HCT116 (cell line): Measurements from ENCODE around the gene STH. TPM values are rescaled to one million over a fixed set of nuclear protein-coding genes. Genes with fewer than 3 reads are reported as not detected.

ENCODE experiments used
- ATAC-seq: fragments of 200-7000 bp; cut with Tn5 transposase; 2 replicates; pipeline ENCODE4 v1.9.1; 2020; ENCODE audit warnings: mild to moderate bottlenecking, moderate library complexity
- BruUV-seq: library from RNA; stranded (reverse); fragments of 400-500 nt; replicated peaks from 2 replicates; lab custom pipeline; 2021; lab: Mats Ljungman, UMichigan
- CTCF ChIA-PET: fragments of 300-600 bp; sonication (Branson Sonifier 250); formaldehyde crosslinking; loops from one replicate; lab custom pipeline; 2021; ENCODE audit warnings: antibody characterized with exemption; lab: Charles Lee
- POLR2A ChIA-PET: fragments of 300-600, 350-600 bp; sonication (Branson Sonifier 250); formaldehyde crosslinking; loops from one replicate; lab custom pipeline; 2021; ENCODE audit warnings: antibody characterized with exemption; lab: Charles Lee
- RAD21 ChIA-PET, 2 experiments: fragments of 300-600 bp; sonication (Branson Sonifier 250); formaldehyde crosslinking; loops; one replicate each; lab custom pipeline; 2023; ENCODE audit warnings: low total read pairs in 2 of 2; ENCODE audit not compliant: uncharacterized antibody in 2 of 2, unreplicated experiment in 2 of 2, low non-redundant PET in 1 of 2; lab: Charles Lee
- DNase-seq: peaks from one replicate; pipeline ENCODE4 v3.0.0-alpha.2; 2010; ENCODE audit warnings: low read depth, low spot score
- H2AFZ ChIP-seq: fragments of 200-600 bp; shearing (Covaris generic), sonication (generic); 2 replicates; pipeline ENCODE4 v1.6.1; 2017; ENCODE audit warnings: low read depth, mixed run types, mixed read lengths, antibody characterized with exemption, low read length; ENCODE audit not compliant: poor library complexity, severe bottlenecking
- H3K27ac ChIP-seq: 2 replicates; pipeline ENCODE4 v1.5.1; 2012; ENCODE audit warnings: low read depth, low read length
- H3K27me3 ChIP-seq: fragments of 200-600 bp; sonication (generic); 2 replicates; pipeline ENCODE4 v1.6.1; 2016; ENCODE audit warnings: mixed run types, low read length, mixed read lengths; ENCODE audit not compliant: insufficient read depth
- H3K36me3 ChIP-seq, 2 experiments: fragments of 200-500 bp in 1 of 2; fragments of 200-600 bp in 1 of 2; sonication (Bioruptor generic) in 1 of 2; sonication (generic) in 1 of 2; 2 replicates each; pipeline versions ENCODE4 v1.5.1 to v1.6.1; 2014 to 2016; ENCODE audit warnings: low read length in 2 of 2, inconsistent platforms in 1 of 2, mixed read lengths in 1 of 2, mixed run types in 1 of 2; ENCODE audit not compliant: insufficient read depth in 2 of 2, control insufficient read depth in 1 of 2
- H3K4me1 ChIP-seq, 2 experiments: fragments of 200-600 bp in 1 of 2; sonication (generic) in 1 of 2; 2 replicates each; pipeline versions ENCODE4 v1.5.1 to v1.6.1; 2012 to 2017; ENCODE audit warnings: low read length in 2 of 2, inconsistent platforms in 1 of 2, mild to moderate bottlenecking in 1 of 2, mixed read lengths in 1 of 2, mixed run types in 1 of 2, moderate library complexity in 1 of 2; ENCODE audit not compliant: insufficient read depth in 2 of 2, control insufficient read depth in 1 of 2
- H3K4me2 ChIP-seq: fragments of 200-600 bp; sonication (generic); 2 replicates; pipeline ENCODE4 v1.6.1; 2017; ENCODE audit warnings: mixed run types, low read length, mixed read lengths
- H3K4me3 ChIP-seq, 2 experiments: fragments of 200-600 bp in 1 of 2; sonication (generic) in 1 of 2; replicated peaks in 1 of 2; 2 replicates each; pipeline ENCODE4 v1.5.1; 2011 to 2016; ENCODE audit warnings: low read length in 2 of 2, control low read depth in 1 of 2, low read depth in 1 of 2, mild to moderate bottlenecking in 1 of 2, mixed read lengths in 1 of 2, mixed run types in 1 of 2
- H3K79me2 ChIP-seq: fragments of 200-600 bp; sonication (generic); 2 replicates; pipeline ENCODE4 v1.6.1; 2017; ENCODE audit warnings: mild to moderate bottlenecking, mixed run types, low read length, moderate library complexity, mixed read lengths; ENCODE audit not compliant: insufficient read depth
- H3K9ac ChIP-seq: fragments of 200-600 bp; sonication (generic); 2 replicates; pipeline ENCODE4 v1.6.1; 2016; ENCODE audit warnings: low read length, mixed read lengths
- H3K9me2 ChIP-seq: fragments of 200-600 bp; sonication (generic), shearing (Covaris generic); 2 replicates; pipeline ENCODE4 v1.6.1; 2017; ENCODE audit warnings: mixed run types, mild to moderate bottlenecking, moderate library complexity; ENCODE audit not compliant: insufficient read depth
- H3K9me3 ChIP-seq, 2 experiments: fragments of 200-500 bp in 1 of 2; fragments of 200-600 bp in 1 of 2; sonication (Bioruptor generic) in 1 of 2; sonication (generic) in 1 of 2; 2 replicates each; pipeline ENCODE4 v1.6.1; 2014 to 2017; ENCODE audit warnings: low read length in 2 of 2, mixed read lengths in 2 of 2, inconsistent platforms in 1 of 2, low read depth in 1 of 2, mild to moderate bottlenecking in 1 of 2, mixed run types in 1 of 2, moderate library complexity in 1 of 2; ENCODE audit not compliant: control insufficient read depth in 1 of 2, insufficient read depth in 1 of 2
- H4K20me1 ChIP-seq: fragments of 200-600 bp; sonication (generic), shearing (Covaris generic); 2 replicates; pipeline ENCODE4 v1.6.1; 2017; ENCODE audit warnings: mixed run types, mild to moderate bottlenecking, moderate library complexity; ENCODE audit not compliant: insufficient read depth
- CBX3 ChIP-seq: IDR thresholded peaks from 2 replicates; pipeline ENCODE4 v1.6.1; 2012; ENCODE audit warnings: low read depth
- CEBPB ChIP-seq: IDR thresholded peaks from 2 replicates; pipeline ENCODE4 v1.6.1; 2012; ENCODE audit warnings: low read depth
- EGR1 ChIP-seq: IDR thresholded peaks from 2 replicates; pipeline ENCODE4 v1.6.1; 2012; ENCODE audit warnings: low read depth
- ELF1 ChIP-seq: IDR thresholded peaks from 2 replicates; pipeline ENCODE4 v1.6.1; 2012; ENCODE audit warnings: low read depth, borderline replicate concordance
- FOSL1 ChIP-seq: IDR thresholded peaks from 2 replicates; pipeline ENCODE4 v1.6.1; 2012; ENCODE audit warnings: low read depth
- JUND ChIP-seq: IDR thresholded peaks from 2 replicates; pipeline ENCODE4 v1.6.1; 2012
- POLR2A ChIP-seq: IDR thresholded peaks from 2 replicates; pipeline ENCODE4 v1.7.0; 2011; ENCODE audit warnings: borderline replicate concordance; ENCODE audit not compliant: insufficient read depth, insufficient read length; ENCODE audit errors: extremely low read depth
- POLR2AphosphoS5 ChIP-seq: IDR thresholded peaks from 2 replicates; pipeline ENCODE4 v1.6.1; 2011; ENCODE audit warnings: mild to moderate bottlenecking, low read depth, low read length, moderate library complexity
- RAD21 ChIP-seq: IDR thresholded peaks from 2 replicates; pipeline ENCODE4 v1.6.1; 2012; ENCODE audit warnings: low read depth, mild to moderate bottlenecking
- SP1 ChIP-seq: IDR thresholded peaks from 2 replicates; pipeline ENCODE4 v1.6.1; 2012; ENCODE audit warnings: low read depth
- SRF ChIP-seq: IDR thresholded peaks from 2 replicates; pipeline ENCODE4 v1.6.1; 2012; ENCODE audit warnings: low read depth
- TCF7L2 ChIP-seq: IDR thresholded peaks from 2 replicates; pipeline ENCODE4 v1.7.0; 2011; ENCODE audit warnings: borderline replicate concordance, inconsistent platforms; ENCODE audit not compliant: insufficient read depth, insufficient read length; ENCODE audit errors: extremely low read depth
- YY1 ChIP-seq: IDR thresholded peaks from 2 replicates; pipeline ENCODE4 v1.6.1; 2011; ENCODE audit warnings: low read length, low read depth, moderate library complexity, mild to moderate bottlenecking; ENCODE audit not compliant: insufficient replicate concordance; ENCODE audit errors: extremely low read depth
- ZNF274 ChIP-seq: fragments of 200-500 bp; sonication (Bioruptor generic); IDR thresholded peaks from 2 replicates; pipeline ENCODE4 v1.6.1; 2014; ENCODE audit warnings: mild to moderate bottlenecking, low read depth, low read length, inconsistent platforms
- intact Hi-C: fragments of 100-400 bp; cut with micrococcal nuclease; formaldehyde crosslinking; loops from 2 replicates; pipeline ENCODE4 v1.10.0; 2022
- total RNA-seq: library from RNA; stranded (reverse); gene quantifications from one replicate; pipeline ENCODE4 v1.2.1, GENCODE V29; 2021; ENCODE audit not compliant: unreplicated experiment
- TF ChIP-seq, protein P1 (sequence below): IDR thresholded peaks from 2 replicates; pipeline ENCODE4 v1.6.1; 2012
- TF ChIP-seq, protein P2 (sequence below): IDR thresholded peaks from 2 replicates; pipeline ENCODE4 v1.6.1; 2012
- TF ChIP-seq, protein P3 (sequence below), 3 experiments: fragments of 200-600 bp in 1 of 3; sonication (generic) in 1 of 3; IDR thresholded peaks in 2 of 3; conservative IDR thresholded peaks in 1 of 3; 2 replicates each; pipeline ENCODE4 v1.5.1; 2012 to 2017; ENCODE audit warnings: low read depth in 2 of 3, low read length in 2 of 3, antibody characterized with exemption in 1 of 3, borderline replicate concordance in 1 of 3, control low read depth in 1 of 3, mild to moderate bottlenecking in 1 of 3, mixed read lengths in 1 of 3, mixed run types in 1 of 3, moderate library complexity in 1 of 3; ENCODE audit not compliant: insufficient read depth in 1 of 3
- TF ChIP-seq, protein P4 (sequence below): IDR thresholded peaks from 2 replicates; pipeline ENCODE4 v1.6.1; 2011; ENCODE audit warnings: mild to moderate bottlenecking, low read length, moderate library complexity; ENCODE audit not compliant: insufficient replicate concordance; ENCODE audit errors: extremely low read depth

STH gene
- total RNA-seq, 1 experiment from 2014 or later: not detected

DNA sequence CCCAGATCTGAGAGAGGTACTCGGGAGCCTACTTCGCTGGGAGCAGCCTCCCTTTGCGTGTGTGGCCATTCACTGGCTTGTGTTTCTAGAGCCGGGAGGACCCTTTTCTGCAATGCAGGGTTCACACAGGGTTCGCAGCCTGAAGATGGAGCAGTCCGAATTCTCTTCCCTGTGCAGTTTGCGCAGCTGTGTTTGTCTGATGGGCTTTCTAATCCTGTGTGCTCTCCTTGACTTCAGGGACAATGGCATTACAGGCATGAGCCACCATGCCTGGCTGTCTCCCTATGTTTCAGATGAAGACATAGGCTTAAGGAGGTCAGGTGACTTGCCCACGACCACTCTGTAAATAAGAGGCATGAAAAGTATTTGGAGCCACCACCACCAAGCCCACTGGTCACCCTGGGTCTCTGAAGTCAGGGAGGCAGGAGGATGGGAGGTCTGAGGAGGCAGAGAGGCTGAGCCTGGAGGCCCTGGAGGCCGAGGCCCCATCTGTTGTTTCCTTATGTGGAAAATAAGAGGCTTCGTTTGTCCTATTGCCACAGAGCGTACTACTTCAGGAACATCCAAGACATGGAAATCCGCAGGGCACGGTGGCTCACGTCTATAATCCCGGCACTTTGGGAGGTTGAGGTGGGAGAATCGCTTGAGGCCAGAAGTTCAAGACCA lies 5.0 kb upstream of the STH start:
- Histone ChIP-seq H3K4me1 (no peaks in the 10 kb centered on the region), H3K4me3 (no peak overlapping the region), H4K20me1 (no peaks in the 10 kb centered on the region), H3K9me3 (no peaks in the 10 kb centered on the region), H3K27ac (no peak overlapping the region), H3K9ac (no peak overlapping the region), H3K9me2 (no peaks in the 10 kb centered on the region), H2AFZ (no peak overlapping the region), H3K79me2 (no peaks in the 10 kb centered on the region), H3K4me2 (no peak overlapping the region), H3K36me3 (no peaks in the 10 kb centered on the region), H3K27me3 (no peaks in the 10 kb centered on the region)
- ChIA-PET POLR2A (no interaction called here), RAD21 (no interaction called here), CTCF (no interaction called here)
- ATAC-seq (no peak), DNase-seq (no peak)
- TF ChIP-seq JUND (no peak), CBX3 (no peak), ELF1 (no peak), SRF (no peak), POLR2AphosphoS5 (no peak), ZNF274 (no peak), CEBPB (no peak), POLR2A (no peak), RAD21 (no peak), YY1 (no peak), EGR1 (no peak), FOSL1 (no peak), TCF7L2 (no peak), SP1 (no peak)
- TF ChIP-seq, protein P1, sequence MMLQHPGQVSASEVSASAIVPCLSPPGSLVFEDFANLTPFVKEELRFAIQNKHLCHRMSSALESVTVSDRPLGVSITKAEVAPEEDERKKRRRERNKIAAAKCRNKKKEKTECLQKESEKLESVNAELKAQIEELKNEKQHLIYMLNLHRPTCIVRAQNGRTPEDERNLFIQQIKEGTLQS: no peak
- TF ChIP-seq, protein P2, sequence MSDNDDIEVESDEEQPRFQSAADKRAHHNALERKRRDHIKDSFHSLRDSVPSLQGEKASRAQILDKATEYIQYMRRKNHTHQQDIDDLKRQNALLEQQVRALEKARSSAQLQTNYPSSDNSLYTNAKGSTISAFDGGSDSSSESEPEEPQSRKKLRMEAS: no peak
- TF ChIP-seq, protein P3, sequence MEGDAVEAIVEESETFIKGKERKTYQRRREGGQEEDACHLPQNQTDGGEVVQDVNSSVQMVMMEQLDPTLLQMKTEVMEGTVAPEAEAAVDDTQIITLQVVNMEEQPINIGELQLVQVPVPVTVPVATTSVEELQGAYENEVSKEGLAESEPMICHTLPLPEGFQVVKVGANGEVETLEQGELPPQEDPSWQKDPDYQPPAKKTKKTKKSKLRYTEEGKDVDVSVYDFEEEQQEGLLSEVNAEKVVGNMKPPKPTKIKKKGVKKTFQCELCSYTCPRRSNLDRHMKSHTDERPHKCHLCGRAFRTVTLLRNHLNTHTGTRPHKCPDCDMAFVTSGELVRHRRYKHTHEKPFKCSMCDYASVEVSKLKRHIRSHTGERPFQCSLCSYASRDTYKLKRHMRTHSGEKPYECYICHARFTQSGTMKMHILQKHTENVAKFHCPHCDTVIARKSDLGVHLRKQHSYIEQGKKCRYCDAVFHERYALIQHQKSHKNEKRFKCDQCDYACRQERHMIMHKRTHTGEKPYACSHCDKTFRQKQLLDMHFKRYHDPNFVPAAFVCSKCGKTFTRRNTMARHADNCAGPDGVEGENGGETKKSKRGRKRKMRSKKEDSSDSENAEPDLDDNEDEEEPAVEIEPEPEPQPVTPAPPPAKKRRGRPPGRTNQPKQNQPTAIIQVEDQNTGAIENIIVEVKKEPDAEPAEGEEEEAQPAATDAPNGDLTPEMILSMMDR (IDR thresholded peaks at IDR 0.05 in 2 of 3, conservative IDR thresholded peaks at IDR 0.05 in 1 of 3; ENCODE audit: borderline replicate concordance in 1 of 3, insufficient read depth in 1 of 3, low read depth in 2 of 3, low read length in 2 of 3): no peak
- TF ChIP-seq, protein P4, sequence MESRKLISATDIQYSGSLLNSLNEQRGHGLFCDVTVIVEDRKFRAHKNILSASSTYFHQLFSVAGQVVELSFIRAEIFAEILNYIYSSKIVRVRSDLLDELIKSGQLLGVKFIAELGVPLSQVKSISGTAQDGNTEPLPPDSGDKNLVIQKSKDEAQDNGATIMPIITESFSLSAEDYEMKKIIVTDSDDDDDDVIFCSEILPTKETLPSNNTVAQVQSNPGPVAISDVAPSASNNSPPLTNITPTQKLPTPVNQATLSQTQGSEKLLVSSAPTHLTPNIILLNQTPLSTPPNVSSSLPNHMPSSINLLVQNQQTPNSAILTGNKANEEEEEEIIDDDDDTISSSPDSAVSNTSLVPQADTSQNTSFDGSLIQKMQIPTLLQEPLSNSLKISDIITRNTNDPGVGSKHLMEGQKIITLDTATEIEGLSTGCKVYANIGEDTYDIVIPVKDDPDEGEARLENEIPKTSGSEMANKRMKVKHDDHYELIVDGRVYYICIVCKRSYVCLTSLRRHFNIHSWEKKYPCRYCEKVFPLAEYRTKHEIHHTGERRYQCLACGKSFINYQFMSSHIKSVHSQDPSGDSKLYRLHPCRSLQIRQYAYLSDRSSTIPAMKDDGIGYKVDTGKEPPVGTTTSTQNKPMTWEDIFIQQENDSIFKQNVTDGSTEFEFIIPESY: no peak
- intact Hi-C loops: no loop called here
- BruUV-seq: no TSS peak
